ENCODE results near the gene CRACR2A. TPM values are rescaled to one million over a fixed set of nuclear protein-coding genes. Genes with fewer than 3 reads are reported as not detected.

Gene CRACR2A
- total and polyA plus RNA-seq, 10 of the 15 experiments (the other 5 are each of a cell fraction or from before 2014, with no cell fraction given): 2.1 to 18.0 (median 13.2) TPM

- RAD21 ChIA-PET (ENCODE audit: unreplicated experiment): interaction anchor here (0.9 kb wide), 1 partner anchor 103 kb away, joined by 3 read pairs; no protein-coding TSS in a partner anchor
- no TSS peak for BruUV-seq (replicated peaks)
Observed at GRCh38 chr12:3673981-3674708, 78.8 kb downstream of the CRACR2A start.

More at GRCh38 chr12:3673981-3674708, 78.8 kb downstream of the CRACR2A start:
- SMC1A ChIA-PET (ENCODE audit: uncharacterized antibody, unreplicated experiment): no interaction called here
- Histone ChIP-seq H3K36me3 (ENCODE audit: control insufficient read depth in 2 of 2, insufficient read depth in 2 of 2, low read length in 1 of 2) (peaks cover 2 to 20% of the 10 kb centered on the region in 2 experiments; a peak in 3 of 4 replicates), H3K9ac (ENCODE audit: control insufficient read depth, insufficient read depth, low read length) (no peak overlapping the region), H3K9me3 (replicated peaks; ENCODE audit: control insufficient read depth, insufficient read depth, low read length) (no peaks in the 10 kb centered on the region), H3K4me1 (ENCODE audit: control insufficient read depth, insufficient read depth, low read length) (no peaks in the 10 kb centered on the region), H4K20me1 (ENCODE audit: control insufficient read depth, insufficient read depth) (no peaks in the 10 kb centered on the region), H3K4me3 (no peak overlapping the region), H2AFZ (ENCODE audit: control insufficient read depth, low read depth, low read length) (no peak overlapping the region), H3K27ac (ENCODE audit: control insufficient read depth, insufficient read depth) (no peak overlapping the region), H3K27me3 (replicated peaks in 1 of 2; ENCODE audit: control insufficient read depth in 2 of 2, insufficient read depth in 2 of 2, low read length in 1 of 2) (no peaks in the 10 kb centered on the region), H3K79me2 (ENCODE audit: control insufficient read depth, insufficient read depth, low read length) (no peaks in the 10 kb centered on the region), H3K4me2 (ENCODE audit: control insufficient read depth, insufficient read depth) (no peak overlapping the region)
- intact Hi-C loops (cut with micrococcal nuclease; ENCODE audit: unreplicated experiment) (no loop called here), in situ Hi-C loops (cut with MboI) (no loop called here)
- no peak for TF ChIP-seq SIX5 (IDR thresholded peaks at IDR 0.05; ENCODE audit: low read depth, low read length, severe bottlenecking)
- TF ChIP-seq, protein P1, sequence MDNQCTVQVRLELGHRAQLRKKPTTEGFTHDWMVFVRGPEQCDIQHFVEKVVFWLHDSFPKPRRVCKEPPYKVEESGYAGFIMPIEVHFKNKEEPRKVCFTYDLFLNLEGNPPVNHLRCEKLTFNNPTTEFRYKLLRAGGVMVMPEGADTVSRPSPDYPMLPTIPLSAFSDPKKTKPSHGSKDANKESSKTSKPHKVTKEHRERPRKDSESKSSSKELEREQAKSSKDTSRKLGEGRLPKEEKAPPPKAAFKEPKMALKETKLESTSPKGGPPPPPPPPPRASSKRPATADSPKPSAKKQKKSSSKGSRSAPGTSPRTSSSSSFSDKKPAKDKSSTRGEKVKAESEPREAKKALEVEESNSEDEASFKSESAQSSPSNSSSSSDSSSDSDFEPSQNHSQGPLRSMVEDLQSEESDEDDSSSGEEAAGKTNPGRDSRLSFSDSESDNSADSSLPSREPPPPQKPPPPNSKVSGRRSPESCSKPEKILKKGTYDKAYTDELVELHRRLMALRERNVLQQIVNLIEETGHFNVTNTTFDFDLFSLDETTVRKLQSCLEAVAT (IDR thresholded peaks at IDR 0.05): no peak
- no peak for TF ChIP-seq NRF1 (conservative IDR thresholded peaks at IDR 0.05; ENCODE audit: low read depth, low read length)
- TF ChIP-seq CEBPB (IDR thresholded peaks at IDR 0.05; ENCODE audit: borderline replicate concordance in 1 of 2, low read depth in 2 of 2, low read length in 2 of 2): no peak
- TF ChIP-seq, protein P2, sequence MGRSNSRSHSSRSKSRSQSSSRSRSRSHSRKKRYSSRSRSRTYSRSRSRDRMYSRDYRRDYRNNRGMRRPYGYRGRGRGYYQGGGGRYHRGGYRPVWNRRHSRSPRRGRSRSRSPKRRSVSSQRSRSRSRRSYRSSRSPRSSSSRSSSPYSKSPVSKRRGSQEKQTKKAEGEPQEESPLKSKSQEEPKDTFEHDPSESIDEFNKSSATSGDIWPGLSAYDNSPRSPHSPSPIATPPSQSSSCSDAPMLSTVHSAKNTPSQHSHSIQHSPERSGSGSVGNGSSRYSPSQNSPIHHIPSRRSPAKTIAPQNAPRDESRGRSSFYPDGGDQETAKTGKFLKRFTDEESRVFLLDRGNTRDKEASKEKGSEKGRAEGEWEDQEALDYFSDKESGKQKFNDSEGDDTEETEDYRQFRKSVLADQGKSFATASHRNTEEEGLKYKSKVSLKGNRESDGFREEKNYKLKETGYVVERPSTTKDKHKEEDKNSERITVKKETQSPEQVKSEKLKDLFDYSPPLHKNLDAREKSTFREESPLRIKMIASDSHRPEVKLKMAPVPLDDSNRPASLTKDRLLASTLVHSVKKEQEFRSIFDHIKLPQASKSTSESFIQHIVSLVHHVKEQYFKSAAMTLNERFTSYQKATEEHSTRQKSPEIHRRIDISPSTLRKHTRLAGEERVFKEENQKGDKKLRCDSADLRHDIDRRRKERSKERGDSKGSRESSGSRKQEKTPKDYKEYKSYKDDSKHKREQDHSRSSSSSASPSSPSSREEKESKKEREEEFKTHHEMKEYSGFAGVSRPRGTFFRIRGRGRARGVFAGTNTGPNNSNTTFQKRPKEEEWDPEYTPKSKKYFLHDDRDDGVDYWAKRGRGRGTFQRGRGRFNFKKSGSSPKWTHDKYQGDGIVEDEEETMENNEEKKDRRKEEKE (IDR thresholded peaks at IDR 0.05): no peak
- DNase-seq (ENCODE audit: low read depth, low spot score) (no peak), ATAC-seq (no peak), FAIRE-seq (no peak)
- CTCF ChIA-PET: interaction anchor here (0.9 to 1.1 kb wide), 3 partner anchors 9 to 130 kb away, joined by 3 to 5 read pairs (median 5); no protein-coding TSS in a partner anchor
- WGBS (ENCODE audit: insufficient coverage, insufficient replicate concordance, low lambda C conversion rate, missing lambda C conversion rate): 81% methylated on average over 9 of the region's 9 CpGs
- POLR2A ChIA-PET: no interaction called here

All from GM12878 (cell line).